Central memory CD4-positive, alpha-beta T cell (primary cell): ENCODE measurements around the gene ARRDC2.
"Not testable (repeated sequence)": the region's sequence is repeated elsewhere in the genome, so short reads cannot be mapped to it uniquely, and the experiment has no call there.

Source experiments
- DNase-seq: peaks from one replicate; pipeline ENCODE4 v3.0.0; 2022

Gene ARRDC2

GRCh38 chr19:18017275-18018083 is 9.5 kb downstream of the ARRDC2 start:
- no peak for DNase-seq

- no peak for DNase-seq
Measured at GRCh38 chr19:18020212-18021085, 12.5 kb downstream of the ARRDC2 start.

GRCh38 chr19:18021121-18021755 is 13.3 kb downstream of the ARRDC2 start:
- peak; percentile 69 for DNase-seq

GRCh38 chr19:18023622-18024251 is 15.8 kb downstream of the ARRDC2 start:
- peak; percentile 90 for DNase-seq

- DNase-seq = no peak
Measured at GRCh38 chr19:18027151-18027550, 19.2 kb downstream of the ARRDC2 start.

- DNase-seq = no peak
Measured at GRCh38 chr19:18029617-18030338, 21.8 kb downstream of the ARRDC2 start.

GRCh38 chr19:18031401-18031800 is 23.4 kb downstream of the ARRDC2 start:
- DNase-seq = not testable (repeated sequence)

- not testable (repeated sequence) for DNase-seq
Measured at GRCh38 chr19:18032102-18032501, 24.1 kb downstream of the ARRDC2 start.

GRCh38 chr19:18041054-18041453 is 33.1 kb downstream of the ARRDC2 start:
- no peak for DNase-seq

GRCh38 chr19:18043676-18044075 is 35.7 kb downstream of the ARRDC2 start:
- DNase-seq = no peak

GRCh38 chr19:18044825-18045304 is 36.9 kb downstream of the ARRDC2 start:
- peak; percentile 80 for DNase-seq

- DNase-seq = no peak
Measured at GRCh38 chr19:18045307-18046050, 37.5 kb downstream of the ARRDC2 start.

GRCh38 chr19:18046059-18046718 is 38.2 kb downstream of the ARRDC2 start:
- DNase-seq = no peak

- no peak for DNase-seq
Measured at GRCh38 chr19:18049385-18049784, 41.4 kb downstream of the ARRDC2 start.

GRCh38 chr19:18051887-18052286 is 43.9 kb downstream of the ARRDC2 start:
- DNase-seq = no peak

- no peak for DNase-seq
Measured at GRCh38 chr19:18053576-18054219, 45.7 kb downstream of the ARRDC2 start.

- no peak for DNase-seq
Measured at GRCh38 chr19:18055967-18056366, 48.0 kb downstream of the ARRDC2 start.

GRCh38 chr19:18057557-18057956 is 49.6 kb downstream of the ARRDC2 start:
- no peak for DNase-seq

GRCh38 chr19:18058208-18059009 is 50.4 kb downstream of the ARRDC2 start:
- peak; percentile 77 for DNase-seq
